ENCODE measurements around the gene CEACAM18.

Gene CEACAM18

DNA sequence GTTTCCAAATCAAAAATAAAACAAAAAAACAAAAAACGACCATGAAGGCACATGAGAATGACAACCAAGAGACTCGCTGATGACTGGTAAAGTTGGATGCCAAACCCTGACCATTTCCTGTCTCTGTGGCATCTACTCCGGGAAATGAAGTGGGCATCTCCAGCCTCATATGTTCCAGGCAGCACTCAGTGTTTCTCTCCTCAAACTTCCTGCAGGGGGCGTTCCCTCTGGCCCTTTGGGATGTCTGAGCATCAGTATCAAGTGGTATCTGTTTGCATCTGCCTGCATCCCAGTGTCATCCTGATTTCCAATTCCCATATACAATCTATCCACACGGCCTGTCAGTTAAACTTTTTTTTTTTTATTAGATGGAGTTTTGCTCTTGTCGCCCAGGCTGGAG is 33.0 kb downstream of the CEACAM18 start:
- Mint-ChIP-seq H3K4me3 (no peak overlapping the region), H3K36me3 (no peaks in the 10 kb centered on the region), H3K4me1 (no peaks in the 10 kb centered on the region), H3K27me3 (peaks cover 23% of the 10 kb centered on the region), H3K9me3 (no peaks in the 10 kb centered on the region), H3K27ac (no peak overlapping the region)
- DNase-seq, result no peak
- CTCF ChIA-PET, result no interaction called here

DNA sequence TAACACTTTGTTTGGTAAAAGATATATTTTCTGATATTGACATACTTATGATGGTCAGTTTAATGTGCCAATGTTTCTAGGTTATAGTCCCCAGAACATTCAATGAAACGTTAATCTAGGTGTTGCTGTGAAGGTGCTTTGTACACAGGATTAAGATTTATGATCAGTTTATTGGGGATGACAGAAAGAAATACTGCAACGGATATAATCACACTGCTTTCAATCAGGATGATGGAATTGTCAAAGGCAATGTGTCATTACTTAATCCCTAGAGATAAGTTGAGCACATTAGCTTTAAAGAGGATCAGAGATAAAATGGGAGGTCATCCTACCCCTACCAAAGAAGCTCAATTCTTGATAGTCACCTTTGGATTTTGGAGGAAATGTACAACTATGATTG is 35.6 kb downstream of the CEACAM18 start:
- CTCF ChIA-PET, result interaction anchor here (0.9 to 6.9 kb wide), 13 partner anchors 8 to 352 kb away, joined by 3 to 70 read pairs (median 4); partner anchors contain the start of gene SIGLEC6
- Mint-ChIP-seq H3K9me3 (no peaks in the 10 kb centered on the region), H3K27ac (no peak overlapping the region)

DNA sequence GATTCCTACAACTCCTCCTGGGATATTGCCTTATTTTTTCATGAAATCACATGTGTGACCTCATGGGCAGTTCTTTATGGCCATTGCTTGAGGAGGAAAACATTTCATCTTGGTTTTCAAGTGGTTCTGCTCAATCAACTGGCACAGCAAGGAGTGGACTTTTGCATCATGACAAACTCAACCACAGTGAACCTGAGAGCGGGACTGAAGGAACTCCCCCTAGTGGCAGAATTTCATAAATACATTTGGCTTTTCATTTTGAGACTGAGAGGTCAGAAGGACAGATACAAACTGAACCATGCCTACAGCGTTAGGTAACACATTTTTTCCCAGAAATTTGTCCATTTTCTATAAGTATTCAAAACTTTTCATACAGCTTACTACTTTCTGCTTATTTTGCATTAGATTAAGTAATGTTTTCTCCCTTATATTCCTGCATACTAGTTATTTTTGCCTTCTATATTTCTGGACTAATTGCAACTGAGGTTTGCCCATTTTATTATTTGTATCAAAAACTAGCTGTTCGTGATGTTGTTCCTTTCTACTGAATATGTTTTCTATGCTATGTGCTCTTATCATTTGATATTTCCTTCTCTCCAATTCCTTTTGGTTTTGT is 36.6 kb downstream of the CEACAM18 start:
- Mint-ChIP-seq H3K27me3 (peaks cover 25% of the 10 kb centered on the region), H3K4me1 (no peaks in the 10 kb centered on the region), H3K27ac (no peak overlapping the region), H3K36me3 (no peaks in the 10 kb centered on the region), H3K4me3 (no peak overlapping the region), H3K9me3 (no peaks in the 10 kb centered on the region)
- peak; percentile 33 for DNase-seq
- CTCF ChIA-PET, result interaction anchor here (0.7 to 6.9 kb wide), 13 partner anchors 9 to 353 kb away, joined by 3 to 70 read pairs (median 4); no protein-coding TSS in a partner anchor

More for the DNA sequence above, 35.6 kb downstream of the CEACAM18 start:
- no peak overlapping the region for H3K4me3 Mint-ChIP-seq
- H3K36me3 Mint-ChIP-seq, result no peaks in the 10 kb centered on the region
- DNase-seq, result no peak
- no peaks in the 10 kb centered on the region for H3K4me1 Mint-ChIP-seq
- H3K27me3 Mint-ChIP-seq, result peaks cover 25% of the 10 kb centered on the region

DNA sequence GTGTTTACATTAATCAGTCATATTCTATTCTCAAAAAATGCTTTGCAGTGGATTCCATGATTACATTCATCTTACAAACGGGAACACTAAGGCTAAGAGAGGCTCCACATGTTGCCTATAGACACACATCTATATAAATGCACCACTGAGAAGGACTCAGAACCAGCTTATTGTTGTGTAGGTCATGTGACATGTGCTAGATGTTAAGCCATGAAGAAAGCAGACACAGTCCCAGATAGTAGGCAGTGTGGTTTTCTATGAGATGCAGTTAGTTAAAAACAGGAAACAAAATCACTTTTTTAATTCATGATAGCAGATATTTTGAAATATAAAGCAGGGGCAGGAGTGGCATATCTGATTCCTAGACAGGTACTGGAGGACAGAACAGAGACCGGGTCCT is 42.4 kb downstream of the CEACAM18 start:
- no peaks in the 10 kb centered on the region for H3K36me3 Mint-ChIP-seq
- H3K27ac Mint-ChIP-seq, result no peak overlapping the region
- no peak for DNase-seq
- H3K27me3 Mint-ChIP-seq, result peaks cover 21% of the 10 kb centered on the region
- H3K9me3 Mint-ChIP-seq, result no peaks in the 10 kb centered on the region
- H3K4me3 Mint-ChIP-seq, result no peak overlapping the region
- CTCF ChIA-PET, result no interaction called here
- no peaks in the 10 kb centered on the region for H3K4me1 Mint-ChIP-seq

DNA sequence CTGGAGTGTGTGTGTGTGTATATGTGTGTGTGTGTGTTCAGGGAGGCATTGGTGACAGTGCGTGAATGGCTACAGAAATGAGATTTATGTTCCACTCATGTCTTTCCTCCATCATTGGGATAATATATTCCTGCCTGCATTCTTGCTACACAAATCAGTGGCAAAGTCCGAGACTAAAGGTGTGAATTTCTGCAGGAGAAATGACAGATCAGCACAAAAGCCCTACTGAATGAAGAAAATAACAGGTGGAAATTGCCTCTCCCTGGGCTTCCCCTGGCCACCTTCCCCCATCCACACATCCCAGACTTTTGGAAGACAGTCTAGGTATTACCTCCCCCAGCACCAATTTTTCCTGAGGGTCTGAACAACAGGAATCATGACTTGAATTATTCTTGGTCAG is 43.0 kb downstream of the CEACAM18 start:
- Mint-ChIP-seq H3K9me3 (no peaks in the 10 kb centered on the region), H3K4me3 (no peak overlapping the region), H3K4me1 (no peaks in the 10 kb centered on the region), H3K27ac (no peak overlapping the region), H3K27me3 (peaks cover 25% of the 10 kb centered on the region), H3K36me3 (no peaks in the 10 kb centered on the region)
- no peak for DNase-seq
- CTCF ChIA-PET, result no interaction called here

DNA sequence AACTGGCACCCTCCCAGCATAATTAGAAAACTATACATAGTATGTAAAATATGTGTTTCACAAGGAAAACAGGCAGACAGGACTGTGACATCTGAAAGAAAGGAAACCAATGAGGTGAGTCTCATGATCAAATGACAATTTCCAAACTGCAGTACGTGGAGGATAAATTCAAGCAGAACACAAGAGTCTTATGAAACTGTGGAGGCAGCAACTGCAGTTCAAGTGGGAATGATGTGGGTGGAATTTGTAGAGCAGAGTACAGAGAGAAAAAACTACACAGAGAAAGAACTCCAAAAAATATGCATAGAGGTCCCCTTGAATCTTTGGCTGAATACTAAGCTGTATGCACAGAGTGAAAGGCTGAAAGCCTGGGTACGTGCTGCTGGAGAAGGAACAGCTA is 43.4 kb downstream of the CEACAM18 start:
- CTCF ChIA-PET, result interaction anchor here (1.3 kb wide), 1 partner anchor 8 kb away, joined by 3 read pairs; no protein-coding TSS in a partner anchor

DNA sequence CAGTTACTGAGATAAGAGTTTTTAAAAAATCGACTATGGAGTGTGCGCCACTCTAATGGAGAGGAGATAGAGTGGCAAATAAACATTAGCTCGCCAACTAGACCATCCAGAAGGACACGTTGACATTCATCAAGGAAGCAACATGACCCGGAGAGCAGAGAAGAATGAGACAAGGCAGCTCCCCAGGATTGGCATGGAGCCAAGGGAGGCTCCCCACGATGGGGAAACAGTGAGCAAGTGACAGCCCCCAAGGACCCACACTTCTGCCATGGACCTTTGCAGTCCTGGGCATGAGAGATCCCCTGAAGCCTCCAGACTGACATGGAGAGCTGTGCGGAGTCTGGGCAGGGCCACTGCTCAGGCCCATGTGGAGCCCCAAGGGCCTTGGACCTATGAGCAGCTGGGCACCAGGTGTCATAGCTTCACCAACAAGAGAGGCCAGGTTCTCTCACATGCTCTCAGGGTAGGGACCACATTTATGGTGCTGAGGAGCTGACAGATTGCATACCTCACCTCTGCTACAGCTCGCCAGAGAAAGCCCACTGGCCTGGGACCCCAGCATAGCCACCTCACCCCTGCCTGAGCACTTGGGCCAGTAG is 46.4 kb downstream of the CEACAM18 start:
- Mint-ChIP-seq H3K9me3 (no peaks in the 10 kb centered on the region), H3K27ac (no peak overlapping the region), H3K4me1 (no peaks in the 10 kb centered on the region), H3K4me3 (no peak overlapping the region), H3K27me3 (peaks cover 31% of the 10 kb centered on the region), H3K36me3 (no peaks in the 10 kb centered on the region)
- CTCF ChIA-PET, result no interaction called here
- no peak for DNase-seq

More for the DNA sequence above, 43.4 kb downstream of the CEACAM18 start:
- Mint-ChIP-seq H3K4me3 (no peak overlapping the region), H3K9me3 (no peaks in the 10 kb centered on the region), H3K36me3 (no peaks in the 10 kb centered on the region), H3K4me1 (no peaks in the 10 kb centered on the region), H3K27ac (no peak overlapping the region), H3K27me3 (peaks cover 22% of the 10 kb centered on the region)
- no peak for DNase-seq

DNA sequence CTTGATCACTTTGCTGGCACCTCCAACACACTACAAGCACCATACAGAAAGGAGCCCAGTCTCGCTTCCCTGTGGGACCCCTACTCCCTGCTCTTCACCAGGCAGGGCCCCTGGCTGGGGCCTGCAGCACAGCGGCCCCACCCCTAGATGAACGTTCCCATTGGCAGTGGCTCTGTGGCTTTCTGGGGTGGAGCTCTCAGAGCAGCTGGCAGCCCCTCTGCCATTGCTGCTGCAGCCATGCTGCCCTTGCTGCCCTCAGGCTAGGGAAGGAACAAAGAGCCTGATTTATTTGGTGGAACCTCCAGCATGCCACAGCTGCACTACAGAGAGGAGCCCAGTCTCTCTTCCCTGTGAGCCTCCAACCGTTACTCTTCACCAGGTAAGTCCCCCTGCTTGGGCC is 47.3 kb downstream of the CEACAM18 start:
- CTCF ChIA-PET, result no interaction called here
- H3K27me3 Mint-ChIP-seq, result peaks cover 35% of the 10 kb centered on the region
- H3K9me3 Mint-ChIP-seq, result no peaks in the 10 kb centered on the region

DNA sequence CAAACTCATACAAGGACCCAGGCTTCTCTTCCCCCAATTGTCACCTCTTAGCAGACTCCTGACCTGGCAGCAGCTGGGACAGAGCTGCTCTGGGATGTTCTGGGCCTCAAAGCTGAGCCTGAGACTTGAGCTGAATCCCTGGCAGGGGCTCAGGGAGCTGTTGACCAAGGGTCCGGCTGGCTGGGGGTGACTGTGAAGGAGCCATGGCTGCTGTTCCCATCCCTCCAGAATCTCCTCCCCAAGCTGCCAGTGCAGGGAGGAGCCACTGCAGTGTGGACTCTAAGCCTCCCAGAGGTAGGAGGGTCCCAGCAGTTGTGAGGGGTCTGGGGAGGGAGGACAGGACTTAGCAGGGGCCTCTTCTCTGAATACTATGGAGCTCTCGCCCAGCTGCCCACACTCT is 51.0 kb downstream of the CEACAM18 start:
- Mint-ChIP-seq H3K27me3 (peaks cover 56% of the 10 kb centered on the region), H3K9me3 (no peaks in the 10 kb centered on the region), H3K4me3 (no peak overlapping the region), H3K27ac (no peak overlapping the region), H3K36me3 (no peaks in the 10 kb centered on the region), H3K4me1 (peaks cover 8% of the 10 kb centered on the region)
- DNase-seq, result no peak
- CTCF ChIA-PET, result no interaction called here

More for the DNA sequence above, 47.3 kb downstream of the CEACAM18 start:
- DNase-seq, result no peak
- H3K36me3 Mint-ChIP-seq, result no peaks in the 10 kb centered on the region
- H3K4me1 Mint-ChIP-seq, result no peaks in the 10 kb centered on the region
- no peak overlapping the region for H3K27ac Mint-ChIP-seq
- no peak overlapping the region for H3K4me3 Mint-ChIP-seq

DNA sequence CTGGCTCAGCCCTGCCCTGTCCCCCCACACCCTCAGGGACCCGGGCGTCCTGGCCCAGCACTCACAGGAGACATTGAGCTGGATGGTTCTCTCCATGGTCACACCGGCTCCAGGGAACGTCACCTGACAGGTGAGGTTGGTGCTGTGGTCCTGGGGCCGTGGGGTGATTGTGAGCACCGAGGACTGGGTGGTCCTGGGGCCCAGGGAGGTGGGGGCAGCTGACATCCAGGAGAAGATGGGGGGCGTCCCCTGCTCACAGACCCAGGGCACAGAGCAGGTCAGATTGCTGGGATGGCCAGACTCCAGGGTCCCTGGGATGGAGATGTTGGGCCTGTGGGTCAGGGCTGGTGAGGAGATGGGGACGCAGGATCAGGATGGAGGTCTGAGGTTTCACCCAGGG is 52.3 kb downstream of the CEACAM18 start:
- no peaks in the 10 kb centered on the region for H3K9me3 Mint-ChIP-seq
- H3K36me3 Mint-ChIP-seq, result no peaks in the 10 kb centered on the region
- no peak overlapping the region for H3K4me3 Mint-ChIP-seq
- H3K27ac Mint-ChIP-seq, result no peak overlapping the region
- peaks cover 49% of the 10 kb centered on the region for H3K27me3 Mint-ChIP-seq
- CTCF ChIA-PET, result no interaction called here
- peaks cover 8% of the 10 kb centered on the region for H3K4me1 Mint-ChIP-seq
- no peak for DNase-seq

DNA sequence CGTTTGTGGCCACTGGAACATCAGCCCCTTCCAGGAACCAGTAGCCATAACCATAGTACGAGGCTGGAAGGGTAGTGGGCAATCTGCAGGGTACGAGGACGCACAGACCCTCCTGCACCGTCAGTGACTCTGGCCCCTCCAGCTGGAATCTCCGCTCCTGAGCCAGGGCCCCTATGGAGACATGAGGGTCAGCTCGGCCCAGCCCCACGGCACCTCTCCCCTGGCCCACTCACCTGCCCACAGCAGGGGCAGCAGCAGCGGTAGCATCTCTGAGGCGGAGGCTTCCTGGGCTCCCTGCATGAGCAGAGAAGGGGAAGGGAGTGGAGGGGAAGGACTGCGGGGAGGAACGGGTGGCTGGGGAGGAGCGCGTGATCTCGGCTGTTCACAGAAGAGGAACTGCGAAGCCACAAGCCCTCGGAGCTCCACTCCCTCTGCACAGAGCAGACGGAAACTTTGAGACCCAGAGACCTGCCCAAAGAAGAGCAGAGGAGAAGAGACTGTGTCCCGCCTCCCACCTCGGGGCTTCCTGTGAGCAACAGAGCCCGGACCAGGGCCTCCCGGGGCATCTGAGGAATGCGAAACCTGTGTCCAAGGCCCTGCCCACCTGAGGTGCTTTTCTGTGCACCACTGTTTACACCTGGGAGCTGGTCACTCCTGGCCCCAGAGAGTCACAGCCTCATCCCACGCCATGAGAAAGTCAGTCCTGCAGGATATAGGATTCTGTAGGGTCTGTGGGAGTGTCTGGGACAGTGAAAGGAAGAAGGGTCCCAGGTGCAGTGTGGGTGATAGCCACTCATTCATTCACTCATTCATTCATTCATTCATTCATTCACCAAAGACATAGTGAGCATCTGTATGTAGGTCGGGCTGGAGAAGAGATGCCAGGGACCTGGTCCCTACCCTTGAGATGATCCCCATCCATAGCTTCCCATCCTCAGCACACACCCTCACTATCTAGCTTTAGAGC is 53.3 kb downstream of the CEACAM18 start, which contains the start of gene SIGLEC6:
Gene SIGLEC6, minus strand, starts transcription at position 322 of the 967 bp plus-strand sequence. Its CDS starts 22 bp downstream, at position 300.
- Mint-ChIP-seq H3K36me3 (no peaks in the 10 kb centered on the region), H3K27me3 (peaks cover 43% of the 10 kb centered on the region), H3K4me3 (no peak within 1 kb of the TSS), H3K4me1 (peaks cover 8% of the 10 kb centered on the region), H3K27ac (no peak within 1 kb of the TSS), H3K9me3 (no peaks in the 10 kb centered on the region)
- peak; percentile 41 for DNase-seq
- CTCF ChIA-PET, result interaction anchor here (1.0 kb wide), 1 partner anchor 18 kb away, joined by 3 read pairs; no protein-coding TSS in a partner anchor

DNA sequence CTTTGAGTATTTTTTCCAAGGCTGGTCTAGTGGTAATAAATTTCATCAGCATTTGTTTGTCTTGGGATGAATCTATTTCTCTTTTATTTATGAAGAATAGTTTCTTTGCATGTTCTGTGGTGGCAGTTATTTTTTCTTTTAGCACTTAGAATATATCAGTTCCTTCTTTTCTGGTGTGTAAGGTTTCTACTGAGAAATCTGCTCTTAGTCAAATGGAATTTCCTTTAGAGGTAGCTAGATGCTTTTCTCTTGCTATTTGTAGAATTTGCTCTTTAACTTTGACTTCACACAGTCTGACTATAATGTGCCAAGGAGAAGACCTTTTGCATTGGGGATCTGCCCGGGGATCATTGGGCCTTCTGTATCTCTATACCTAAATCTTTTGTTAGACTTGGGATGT is 57.2 kb downstream of the CEACAM18 start:
- Mint-ChIP-seq H3K27ac (no peak overlapping the region), H3K4me1 (peaks cover 8% of the 10 kb centered on the region), H3K27me3 (peaks cover 35% of the 10 kb centered on the region), H3K4me3 (no peak overlapping the region), H3K36me3 (no peaks in the 10 kb centered on the region), H3K9me3 (no peaks in the 10 kb centered on the region)
- CTCF ChIA-PET, result no interaction called here
- DNase-seq, result no peak

DNA sequence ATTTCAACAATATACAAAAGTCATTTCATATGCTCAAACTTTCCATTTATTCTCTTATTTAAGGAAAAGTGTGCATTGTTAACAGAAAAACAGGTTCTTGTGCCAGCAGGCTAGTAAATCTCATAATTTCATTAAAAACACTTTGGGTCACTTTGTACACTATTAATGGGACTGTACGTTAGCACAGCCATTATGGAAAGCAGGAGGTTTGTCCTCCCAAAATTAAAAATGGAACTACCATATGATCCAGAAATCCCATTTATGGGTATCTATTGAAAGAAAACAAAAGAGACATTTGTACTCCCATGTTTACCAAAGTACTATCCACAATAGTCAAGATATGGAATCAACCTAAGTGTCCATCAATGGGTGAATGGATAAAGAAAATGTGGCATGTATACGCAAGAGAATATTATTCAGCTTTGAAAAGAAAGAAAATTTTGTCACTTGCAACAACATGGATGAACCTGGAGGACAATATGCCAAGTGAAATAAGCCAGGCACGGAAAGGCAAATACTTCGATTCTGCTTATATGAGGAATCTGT is 61.6 kb downstream of the CEACAM18 start:
- no peak for DNase-seq
- no peaks in the 10 kb centered on the region for H3K4me1 Mint-ChIP-seq
- H3K27me3 Mint-ChIP-seq, result peaks cover 44% of the 10 kb centered on the region
- H3K9me3 Mint-ChIP-seq, result no peaks in the 10 kb centered on the region
- no peak overlapping the region for H3K4me3 Mint-ChIP-seq
- CTCF ChIA-PET, result no interaction called here
- no peaks in the 10 kb centered on the region for H3K36me3 Mint-ChIP-seq
- no peak overlapping the region for H3K27ac Mint-ChIP-seq
